GM19099 (cell line): ENCODE measurements around the gene AATK.

ENCODE experiments used
- POLR2A ChIP-seq: IDR thresholded peaks from 3 replicates; pipeline ENCODE4 v1.6.1; 2011; ENCODE audit warnings: low read depth; ENCODE audit not compliant: insufficient read length; ENCODE audit errors: extremely low read depth

Gene AATK

GRCh38 chr17:81135505-81136278 lies 30.3 kb downstream of the AATK start:
- no peak for TF ChIP-seq POLR2A

- no peak for TF ChIP-seq POLR2A
These were observed 31.8 kb downstream of the AATK start for GRCh38 chr17:81134064-81134781.

- TF ChIP-seq POLR2A: no peak
These were observed 33.0 kb downstream of the AATK start for GRCh38 chr17:81132770-81133723.

GRCh38 chr17:81132197-81132540 lies 33.9 kb downstream of the AATK start:
- TF ChIP-seq POLR2A: no peak

- TF ChIP-seq POLR2A: no peak
These were observed 34.4 kb downstream of the AATK start for GRCh38 chr17:81131486-81132196.

GRCh38 chr17:81130385-81131361 lies 35.3 kb downstream of the AATK start:
- no peak for TF ChIP-seq POLR2A

- no peak for TF ChIP-seq POLR2A
These were observed 36.2 kb downstream of the AATK start for GRCh38 chr17:81129711-81130367.

- TF ChIP-seq POLR2A: no peak
These were observed 36.7 kb downstream of the AATK start for GRCh38 chr17:81129289-81129688.

GRCh38 chr17:81128774-81129173 lies 37.2 kb downstream of the AATK start:
- TF ChIP-seq POLR2A: no peak

- no peak for TF ChIP-seq POLR2A
These were observed 37.7 kb downstream of the AATK start for GRCh38 chr17:81128338-81128737.

- TF ChIP-seq POLR2A: no peak
These were observed 38.4 kb downstream of the AATK start for GRCh38 chr17:81127526-81128177.

GRCh38 chr17:81127133-81127455 lies 38.9 kb downstream of the AATK start:
- no peak for TF ChIP-seq POLR2A
